Endothelial cell of umbilical vein (primary cell): Measurements from ENCODE around the gene MS4A14. TPM values are rescaled to one million over a fixed set of nuclear protein-coding genes. Genes with fewer than 3 reads are reported as not detected.
"Not testable (repeated sequence)": the region's sequence is repeated elsewhere in the genome, so short reads cannot be mapped to it uniquely, and the experiment has no call there.

ENCODE experiments used
- BruUV-seq: library from RNA; stranded (reverse); fragments of 400-500 nt; replicated peaks from 2 replicates; lab custom pipeline; 2021; lab: Mats Ljungman, UMichigan
- CTCF ChIA-PET: fragments of 300-600, 350-600 bp; sonication (Branson Sonifier 250); formaldehyde crosslinking; loops from one replicate; lab custom pipeline; 2021; ENCODE audit warnings: antibody characterized with exemption, inconsistent platforms; lab: Charles Lee
- POLR2A ChIA-PET: fragments of 300-600, 350-600 bp; sonication (Branson Sonifier 250); formaldehyde crosslinking; loops from one replicate; lab custom pipeline; 2021; ENCODE audit warnings: antibody characterized with exemption, inconsistent platforms; lab: Charles Lee
- DNase-seq: peaks from one replicate; pipeline ENCODE4 v3.0.0-alpha.2; 2011; ENCODE audit warnings: low read depth, low spot score
- FAIRE-seq: peaks from 2 replicates; lab custom pipeline; 2011; peaks lifted over from hg19 to GRCh38; lab: Jason Lieb, UNC
- H2AFZ ChIP-seq: 2 replicates; pipeline ENCODE4 v1.6.0; 2012; ENCODE audit warnings: low read depth, low read length, control low read depth, inconsistent platforms
- H3K27ac ChIP-seq: 2 replicates; pipeline ENCODE4 v1.5.1; 2011; ENCODE audit warnings: low read depth, mild to moderate bottlenecking, control low read depth, low read length, moderate library complexity; ENCODE audit not compliant: insufficient read depth
- H3K27me3 ChIP-seq, 2 experiments: 2 replicates each; pipeline versions ENCODE4 v1.6.0 to v1.6.1; 2011; ENCODE audit warnings: low read length in 2 of 2, mixed read lengths in 1 of 2; ENCODE audit not compliant: control insufficient read depth in 2 of 2, insufficient read depth in 2 of 2
- H3K36me3 ChIP-seq, 2 experiments: 2 replicates in 1 of 2; 3 replicates in 1 of 2; pipeline ENCODE4 v1.5.1; 2011; ENCODE audit warnings: low read length in 2 of 2, mild to moderate bottlenecking in 1 of 2, moderate library complexity in 1 of 2; ENCODE audit not compliant: control insufficient read depth in 2 of 2, insufficient read depth in 2 of 2; ENCODE audit errors: extremely low read depth in 1 of 2
- H3K4me1 ChIP-seq: 3 replicates; pipeline ENCODE4 v1.5.1; 2011; ENCODE audit warnings: mild to moderate bottlenecking, low read length; ENCODE audit not compliant: control insufficient read depth, insufficient read depth; ENCODE audit errors: extremely low read depth
- H3K4me2 ChIP-seq: 2 replicates; pipeline ENCODE4 v1.6.1; 2011; ENCODE audit warnings: low read length, control low read depth, mixed read lengths; ENCODE audit not compliant: insufficient read depth
- H3K4me3 ChIP-seq, 3 experiments: fragments of 200-600 bp in 1 of 3; sonication (generic), shearing (Covaris generic) in 1 of 3; replicated peaks in 1 of 3; 2 replicates each; pipeline ENCODE4 v1.5.1; 2011 to 2016; ENCODE audit warnings: control low read depth in 3 of 3, low read length in 3 of 3, mild to moderate bottlenecking in 2 of 3, inconsistent platforms in 1 of 3, low read depth in 1 of 3, moderate library complexity in 1 of 3; ENCODE audit not compliant: insufficient read depth in 1 of 3
- H3K79me2 ChIP-seq: 2 replicates; pipeline ENCODE4 v1.6.0; 2012; ENCODE audit warnings: low read length, inconsistent platforms; ENCODE audit not compliant: control insufficient read depth, insufficient read depth
- H3K9ac ChIP-seq: replicated peaks from 2 replicates; pipeline ENCODE3; 2011; ENCODE audit warnings: low read length, control low read depth; ENCODE audit not compliant: insufficient read depth; ENCODE audit errors: extremely low read depth
- H3K9me1 ChIP-seq: replicated peaks from 3 replicates; pipeline ENCODE4 v1.6.0; 2011; ENCODE audit warnings: mild to moderate bottlenecking, low read length; ENCODE audit not compliant: control insufficient read depth, insufficient read depth; ENCODE audit errors: extremely low read depth
- H3K9me3 ChIP-seq: replicated peaks from 2 replicates; pipeline ENCODE4 v1.5.1; 2012; ENCODE audit warnings: low read length, inconsistent platforms; ENCODE audit not compliant: control insufficient read depth, insufficient read depth
- H4K20me1 ChIP-seq: replicated peaks from 2 replicates; pipeline ENCODE3; 2011; ENCODE audit warnings: mild to moderate bottlenecking, low read length; ENCODE audit not compliant: control insufficient read depth, insufficient read depth; ENCODE audit errors: extremely low read depth
- CTCF ChIP-seq, 2 donors: IDR thresholded peaks; 1 replicate in 1 of 2; 2 replicates in 1 of 2; pipeline ENCODE4 v1.5.1; 2011; ENCODE audit warnings: low read length in 2 of 2, mild to moderate bottlenecking in 2 of 2, moderate library complexity in 2 of 2, control low read depth in 1 of 2, inconsistent platforms in 1 of 2, low read depth in 1 of 2; ENCODE audit not compliant: insufficient read depth in 1 of 2; ENCODE audit errors: extremely low read depth in 1 of 2
- EZH2 ChIP-seq: IDR thresholded peaks from 2 replicates; pipeline ENCODE4 v1.6.1; 2012; ENCODE audit warnings: borderline replicate concordance, low read depth, mild to moderate bottlenecking, moderate library complexity, low read length, inconsistent platforms; ENCODE audit not compliant: severe bottlenecking
- FOS ChIP-seq: IDR thresholded peaks from 2 replicates; pipeline ENCODE4 v1.6.1; 2011; ENCODE audit warnings: mild to moderate bottlenecking, low read length, moderate library complexity, borderline replicate concordance; ENCODE audit not compliant: insufficient read depth
- MAX ChIP-seq: IDR thresholded peaks from 2 replicates; pipeline ENCODE4 v1.6.1; 2011; ENCODE audit not compliant: insufficient read depth, insufficient read length
- POLR2A ChIP-seq: IDR thresholded peaks from 2 replicates; pipeline ENCODE4 v1.6.1; 2012; ENCODE audit warnings: low read depth, mild to moderate bottlenecking, control low read depth, low read length
- dilution Hi-C: fragments of 300-500 bp; cut with MboI; formaldehyde crosslinking; loops from one replicate; pipeline ENCODE4 v1.15.0; 2019; ENCODE audit warnings: low sequenced_read_pairs; ENCODE audit not compliant: extremely low pct_ligation_motif_present
- intact Hi-C: fragments of 100-400 bp; cut with micrococcal nuclease; formaldehyde crosslinking; loops from one replicate; pipeline ENCODE4 v1.10.0; 2022
- polyA plus RNA-seq, 4 experiments: library from polyadenylated mRNA; depleted of rRNA in 3 of 4; stranded (reverse) in 3 of 4; unstranded in 1 of 4; fragments of >200 nt; gene quantifications; 2 replicates each; pipeline versions ENCODE4 v1.2.1 to v1.2.3, GENCODE V29; 2011 to 2012; ENCODE audit warnings: missing spikeins in 1 of 4
- total RNA-seq: library from RNA; stranded (reverse); gene quantifications from 2 replicates; pipeline ENCODE4 v1.2.3, GENCODE V29; 2021

The MS4A14 gene
- total and polyA plus RNA-seq, 2 donors (not counting 3 experiments of a cell fraction or from before 2014, with no cell fraction given): not detected

GRCh38 chr11:60363542-60364470 lies 32.5 kb upstream of the MS4A14 start:
- Histone ChIP-seq H3K79me2 (no peaks in the 10 kb centered on the region), H3K27ac (no peak overlapping the region), H4K20me1 (no peaks in the 10 kb centered on the region), H3K36me3 (no peaks in the 10 kb centered on the region), H3K27me3 (peaks cover 15 to 16% of the 10 kb centered on the region in 2 experiments), H3K9me3 (no peaks in the 10 kb centered on the region), H3K9me1 (no peaks in the 10 kb centered on the region), H2AFZ (no peak overlapping the region), H3K4me3 (no peak overlapping the region), H3K9ac (no peak overlapping the region), H3K4me1 (no peaks in the 10 kb centered on the region), H3K4me2 (no peak overlapping the region)
- intact Hi-C loops: loop anchor here (1.0 to 5.0 kb wide), 5 partner anchors 97 to 270 kb away; no protein-coding TSS in a partner anchor
- DNase-seq (peak; percentile 67), FAIRE-seq (peak; percentile 91)
- dilution Hi-C loops: no loop called here
- POLR2A ChIA-PET: no interaction called here
- BruUV-seq: no TSS peak
- CTCF ChIA-PET: interaction anchor here (0.6 to 6.9 kb wide), 68 partner anchors 8 to 524 kb away, joined by 3 to 147 read pairs (median 4); partner anchors contain the start of genes MS4A1, MS4A15, MS4A7 and MS4A8
- no peak for TF ChIP-seq EZH2
- peak; percentile 66 to 68 for TF ChIP-seq CTCF (IDR thresholded peaks at IDR 0.05; ENCODE audit: extremely low read depth in 1 of 2, insufficient read depth in 1 of 2, low read depth in 1 of 2, low read length in 2 of 2)
- no peak for TF ChIP-seq MAX
- TF ChIP-seq POLR2A: no peak
- TF ChIP-seq FOS: no peak

- FAIRE-seq, H3K9ac ChIP-seq, H3K4me2 ChIP-seq, H3K9me1 ChIP-seq, H3K9me3 ChIP-seq, H3K36me3 ChIP-seq, intact Hi-C loops, H4K20me1 ChIP-seq, BruUV-seq, H2AFZ ChIP-seq, DNase-seq, H3K79me2 ChIP-seq, POLR2A ChIA-PET, H3K4me3 ChIP-seq, H3K27ac ChIP-seq, dilution Hi-C loops: not testable (repeated sequence)
- peaks cover 16 to 19% of the 10 kb centered on the region in 2 experiments for H3K27me3 ChIP-seq
- CTCF ChIA-PET: interaction anchor here (1.8 to 6.9 kb wide), 2 partner anchors 100 to 253 kb away, joined by 5 to 147 read pairs; no protein-coding TSS in a partner anchor
- peaks cover 14% of the 10 kb centered on the region for H3K4me1 ChIP-seq
Measured at GRCh38 chr11:60366262-60366904, 29.9 kb upstream of the MS4A14 start.
